ENCODE measurements around the gene KRTAP1-4.

DNA sequence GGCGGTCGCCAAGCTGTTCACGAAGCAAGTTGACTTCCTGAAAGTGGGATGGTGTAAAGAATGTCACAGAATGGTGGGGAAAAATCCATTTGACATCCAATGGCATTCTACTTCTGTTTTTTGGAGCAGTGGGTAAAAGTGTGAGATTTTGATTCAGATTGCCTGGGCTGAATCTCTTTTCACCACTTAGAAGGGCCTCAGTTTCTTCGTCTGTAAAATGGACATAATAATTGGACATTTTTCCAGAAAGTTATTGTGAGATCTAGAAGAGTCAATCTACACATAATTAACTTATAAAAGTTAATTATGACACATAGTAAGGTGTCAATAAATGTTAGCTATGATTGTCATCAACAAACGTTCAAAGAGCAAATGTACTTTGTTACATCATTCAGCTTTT lies 48.9 kb downstream of the KRTAP1-4 start:
- TF ChIP-seq, protein P1, sequence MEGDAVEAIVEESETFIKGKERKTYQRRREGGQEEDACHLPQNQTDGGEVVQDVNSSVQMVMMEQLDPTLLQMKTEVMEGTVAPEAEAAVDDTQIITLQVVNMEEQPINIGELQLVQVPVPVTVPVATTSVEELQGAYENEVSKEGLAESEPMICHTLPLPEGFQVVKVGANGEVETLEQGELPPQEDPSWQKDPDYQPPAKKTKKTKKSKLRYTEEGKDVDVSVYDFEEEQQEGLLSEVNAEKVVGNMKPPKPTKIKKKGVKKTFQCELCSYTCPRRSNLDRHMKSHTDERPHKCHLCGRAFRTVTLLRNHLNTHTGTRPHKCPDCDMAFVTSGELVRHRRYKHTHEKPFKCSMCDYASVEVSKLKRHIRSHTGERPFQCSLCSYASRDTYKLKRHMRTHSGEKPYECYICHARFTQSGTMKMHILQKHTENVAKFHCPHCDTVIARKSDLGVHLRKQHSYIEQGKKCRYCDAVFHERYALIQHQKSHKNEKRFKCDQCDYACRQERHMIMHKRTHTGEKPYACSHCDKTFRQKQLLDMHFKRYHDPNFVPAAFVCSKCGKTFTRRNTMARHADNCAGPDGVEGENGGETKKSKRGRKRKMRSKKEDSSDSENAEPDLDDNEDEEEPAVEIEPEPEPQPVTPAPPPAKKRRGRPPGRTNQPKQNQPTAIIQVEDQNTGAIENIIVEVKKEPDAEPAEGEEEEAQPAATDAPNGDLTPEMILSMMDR (IDR thresholded peaks at IDR 0.05; ENCODE audit: extremely low read depth in 1 of 2, insufficient read depth in 1 of 2, low read depth in 1 of 2, low read length in 2 of 2): no peak
- TF ChIP-seq, protein P2, sequence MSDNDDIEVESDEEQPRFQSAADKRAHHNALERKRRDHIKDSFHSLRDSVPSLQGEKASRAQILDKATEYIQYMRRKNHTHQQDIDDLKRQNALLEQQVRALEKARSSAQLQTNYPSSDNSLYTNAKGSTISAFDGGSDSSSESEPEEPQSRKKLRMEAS (IDR thresholded peaks at IDR 0.05; ENCODE audit: insufficient read depth, insufficient read length): no peak
- TF ChIP-seq POLR2AphosphoS5 (IDR thresholded peaks at IDR 0.05; ENCODE audit: insufficient read depth, low read depth, low read length) (no peak), EZH2 (IDR thresholded peaks at IDR 0.05; ENCODE audit: borderline replicate concordance, low read depth, low read length, severe bottlenecking) (no peak), POLR2A (IDR thresholded peaks at IDR 0.05; ENCODE audit: low read depth, low read length) (no peak), JUN (IDR thresholded peaks at IDR 0.05; ENCODE audit: borderline replicate concordance, insufficient read depth, insufficient read length, low read depth) (no peak), MYC (IDR thresholded peaks at IDR 0.05; ENCODE audit: low read depth, low read length) (no peak), FOS (IDR thresholded peaks at IDR 0.05; ENCODE audit: borderline replicate concordance, insufficient read depth, low read length) (no peak), GATA2 (IDR thresholded peaks at IDR 0.05; ENCODE audit: insufficient read depth, insufficient read length, low read depth, low read length) (no peak)

Data from endothelial cell of umbilical vein (primary cell).